Posterior vena cava (tissue), 2 donors: ENCODE measurements around the gene KRTAP10-3. TPM values are rescaled to one million over a fixed set of nuclear protein-coding genes. Genes with fewer than 3 reads are reported as not detected.
A peak's percentile ranks its signal among the peaks of the same experiment; 100 is the strongest.
"Not testable (repeated sequence)": the region's sequence is repeated elsewhere in the genome, so short reads cannot be mapped to it uniquely, and the experiment has no call there.

Experiments used
- DNase-seq: peaks from one replicate; pipeline ENCODE4 v3.0.0-alpha.2; 2020; ENCODE audit warnings: low spot score
- intact Hi-C, 2 donors: fragments of 100-400 bp; cut with DNase I; formaldehyde crosslinking; loops; one replicate each; pipeline versions ENCODE4 v1.14.1 to v1.14.2; 2022 to 2023
- total RNA-seq, 2 donors: library from RNA; stranded (reverse); fragmentation: NEBNext Ultra II Directional; extraction: Animal tissue kit (Norgen Biotek cat#: 25700); gene quantifications; one replicate each; pipeline ENCODE4 v1.2.1, GENCODE V29; 2021
- donor health status: DM: yes; HTN: yes; CAD: no.
- donor health status: DM: yes; HTN: yes; CAD: no.

KRTAP10-3 gene
- total RNA-seq, 2 donors from 2014 or later = not detected

DNA sequence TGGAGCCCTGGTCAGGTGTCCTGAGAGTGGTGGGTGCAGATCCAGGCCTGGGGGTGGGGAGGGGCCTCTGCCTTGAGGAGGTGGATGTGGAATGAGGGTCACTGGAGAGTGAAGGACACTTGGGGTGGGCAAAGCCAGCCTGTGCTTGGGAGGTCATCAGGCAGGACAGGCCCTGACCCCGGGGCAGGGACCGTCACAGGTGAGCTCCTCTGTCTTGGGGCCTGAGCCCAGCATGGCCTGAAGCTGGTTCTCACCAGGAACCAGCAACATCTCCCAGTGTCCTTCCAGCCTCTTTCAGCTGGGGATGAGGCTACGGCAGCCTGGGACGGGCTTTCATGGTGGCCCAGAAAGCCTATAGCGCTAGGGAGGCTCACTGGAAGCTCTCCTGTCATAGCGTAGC is 6.5 kb downstream of the KRTAP10-3 start:
- intact Hi-C loops = no loop called here
- peak; percentile 61 for DNase-seq

DNA sequence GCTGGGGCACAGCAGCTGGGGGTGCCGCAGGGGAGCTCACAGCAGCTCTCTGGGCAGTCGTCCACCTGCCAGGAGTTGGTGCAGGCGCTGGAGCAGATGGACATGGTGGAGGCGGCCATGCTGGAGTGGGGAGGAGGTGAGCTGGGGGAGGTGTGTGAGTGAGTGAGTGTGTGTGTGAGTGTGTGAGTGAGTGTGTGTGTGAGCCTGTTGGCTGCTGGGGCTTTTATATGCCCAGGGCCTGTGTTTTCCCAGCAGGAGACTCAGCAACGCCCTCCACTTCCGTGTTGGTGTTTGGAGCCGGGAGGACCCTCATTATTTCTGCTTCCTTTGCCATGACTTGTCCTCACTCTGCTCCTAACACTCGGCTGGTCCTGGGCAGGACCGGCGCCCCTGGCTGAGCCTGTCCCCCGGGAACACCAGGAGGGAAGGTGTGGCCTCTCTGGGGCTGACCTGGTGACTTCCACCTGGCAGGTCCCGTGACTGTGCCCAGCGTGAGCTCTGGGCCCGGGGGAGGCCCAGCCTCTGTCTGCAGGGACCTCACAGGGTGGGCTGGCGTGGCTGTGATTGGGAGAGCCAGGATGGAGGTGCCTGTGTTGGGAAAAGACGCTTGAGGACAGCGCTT is 7.1 kb downstream of the KRTAP10-3 start, which contains the start of gene KRTAP10-2:
Gene KRTAP10-2 (minus strand): TSS at position 166 of the 622 bp plus-strand sequence. CDS start 47 bp downstream, at position 119.
- intact Hi-C loops = no loop called here
- DNase-seq = peak; percentile 54

DNA sequence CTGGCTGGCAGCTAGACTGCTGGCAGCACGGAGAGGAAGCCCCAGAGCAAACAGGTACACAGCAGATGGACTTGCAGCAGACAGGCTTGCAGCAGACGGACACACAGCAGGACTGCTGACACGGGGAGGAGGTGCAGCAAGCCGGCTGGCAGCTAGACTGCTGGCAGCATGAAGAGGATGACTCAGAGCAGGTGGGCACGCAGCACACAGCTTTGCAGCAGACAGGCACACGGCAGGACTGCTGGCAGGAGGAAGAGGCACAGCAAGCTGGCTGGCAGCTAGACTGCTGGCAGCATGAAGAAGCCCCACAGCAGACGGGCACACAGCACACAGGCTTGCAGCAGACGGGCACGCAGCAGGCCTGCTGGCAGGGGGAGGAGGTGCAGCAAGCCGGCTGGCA is 7.8 kb downstream of the KRTAP10-3 start:
- intact Hi-C loops = no loop called here
- no peak for DNase-seq

DNA sequence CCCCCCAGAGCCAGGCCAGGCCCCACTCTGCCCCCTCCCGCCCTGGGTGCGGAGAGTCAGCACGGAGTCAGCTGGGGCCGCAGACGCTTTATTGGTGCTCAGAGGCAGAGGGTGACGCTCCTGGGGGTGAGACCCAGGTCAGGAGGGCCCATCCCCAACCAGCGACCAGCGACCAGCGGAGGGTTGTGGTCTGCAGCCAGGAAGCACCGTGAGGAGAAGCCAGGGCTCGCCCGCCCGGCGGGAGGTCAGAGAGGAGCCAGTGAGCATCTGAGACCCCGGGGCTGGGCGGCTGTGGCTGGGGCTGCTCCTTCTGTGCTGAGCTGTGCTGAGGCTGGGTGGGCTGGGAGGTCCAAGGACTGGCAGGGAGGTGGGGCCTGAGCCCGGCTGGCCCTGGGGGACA is 8.3 kb downstream of the KRTAP10-3 start:
- intact Hi-C loops = not testable (repeated sequence)
- peak; percentile 75 for DNase-seq

DNA sequence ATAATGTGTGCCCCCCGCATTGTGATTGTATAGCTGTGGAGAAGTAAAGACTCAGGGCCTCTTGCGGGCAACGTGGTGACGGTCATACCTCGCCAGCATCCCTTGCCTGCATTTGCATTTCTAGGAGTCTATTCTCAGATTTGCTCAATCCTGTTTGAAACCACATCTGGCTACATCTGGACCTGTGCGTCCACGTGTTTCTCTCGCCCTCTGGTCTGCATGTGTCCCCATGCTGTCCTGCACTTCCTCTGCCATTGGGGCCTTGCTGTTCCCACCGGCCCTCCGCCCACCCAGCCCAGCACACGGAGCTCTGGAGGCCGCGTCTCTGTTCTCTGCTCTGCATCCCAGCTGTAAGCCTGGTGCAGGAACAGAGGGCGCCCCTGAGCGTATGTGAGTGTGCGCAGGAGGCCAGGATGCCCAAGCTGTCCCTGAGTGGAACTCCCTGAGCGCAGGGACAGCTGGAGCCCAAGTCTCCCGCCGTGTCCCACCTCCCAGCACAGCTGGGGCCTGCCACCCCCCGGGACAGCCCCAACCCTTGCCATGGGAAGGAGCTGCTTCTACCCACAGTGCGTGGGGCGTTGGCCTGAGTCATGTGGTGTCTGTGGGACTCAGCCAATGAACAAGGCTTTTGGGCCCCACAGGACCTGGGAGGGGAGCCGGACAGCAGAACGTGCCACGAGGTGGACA is 8.9 kb downstream of the KRTAP10-3 start:
- no peak for DNase-seq

DNA sequence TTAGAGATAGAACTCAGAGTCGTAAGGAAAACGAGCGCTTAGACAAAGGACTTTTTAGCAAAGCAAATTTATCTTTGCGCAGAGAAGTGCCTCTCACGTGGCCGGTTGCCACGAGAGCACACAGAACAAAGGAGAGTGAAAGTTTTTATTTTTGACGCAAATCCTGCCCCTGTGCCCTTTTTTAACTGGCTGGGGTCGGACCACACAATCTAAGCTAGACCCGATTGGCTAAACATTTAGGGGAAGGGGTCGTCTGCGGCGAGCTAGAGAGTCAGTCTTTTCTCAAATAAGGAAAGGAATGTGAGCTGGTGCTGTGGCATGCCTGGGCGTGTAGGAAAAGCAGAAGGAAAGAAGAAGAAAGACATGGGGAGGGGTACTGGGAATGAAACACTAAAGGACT is 9.7 kb downstream of the KRTAP10-3 start:
- intact Hi-C loops = no loop called here
- DNase-seq = no peak

More for the DNA sequence above, 8.9 kb downstream of the KRTAP10-3 start:
- intact Hi-C loops = no loop called here

DNA sequence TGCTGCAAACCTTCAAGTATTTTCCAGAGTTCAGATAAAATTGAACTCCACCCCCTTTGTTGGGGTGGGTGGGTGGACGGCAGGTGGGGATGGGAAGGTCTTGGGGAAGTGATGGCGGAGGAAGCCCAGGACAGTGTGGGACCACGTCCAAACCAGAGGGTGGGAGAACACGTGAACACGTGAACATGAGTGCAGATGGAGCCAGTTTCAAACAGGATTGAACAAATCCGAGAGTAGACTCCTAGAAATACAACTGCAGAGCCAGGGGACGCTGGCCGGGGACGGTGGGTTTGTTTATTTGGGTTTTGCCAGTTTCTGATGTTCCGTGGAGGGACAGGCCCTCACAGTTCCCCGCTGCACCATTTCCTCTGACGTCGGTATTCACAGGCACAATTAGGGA is 10.2 kb downstream of the KRTAP10-3 start:
- no peak for DNase-seq
- intact Hi-C loops = no loop called here

DNA sequence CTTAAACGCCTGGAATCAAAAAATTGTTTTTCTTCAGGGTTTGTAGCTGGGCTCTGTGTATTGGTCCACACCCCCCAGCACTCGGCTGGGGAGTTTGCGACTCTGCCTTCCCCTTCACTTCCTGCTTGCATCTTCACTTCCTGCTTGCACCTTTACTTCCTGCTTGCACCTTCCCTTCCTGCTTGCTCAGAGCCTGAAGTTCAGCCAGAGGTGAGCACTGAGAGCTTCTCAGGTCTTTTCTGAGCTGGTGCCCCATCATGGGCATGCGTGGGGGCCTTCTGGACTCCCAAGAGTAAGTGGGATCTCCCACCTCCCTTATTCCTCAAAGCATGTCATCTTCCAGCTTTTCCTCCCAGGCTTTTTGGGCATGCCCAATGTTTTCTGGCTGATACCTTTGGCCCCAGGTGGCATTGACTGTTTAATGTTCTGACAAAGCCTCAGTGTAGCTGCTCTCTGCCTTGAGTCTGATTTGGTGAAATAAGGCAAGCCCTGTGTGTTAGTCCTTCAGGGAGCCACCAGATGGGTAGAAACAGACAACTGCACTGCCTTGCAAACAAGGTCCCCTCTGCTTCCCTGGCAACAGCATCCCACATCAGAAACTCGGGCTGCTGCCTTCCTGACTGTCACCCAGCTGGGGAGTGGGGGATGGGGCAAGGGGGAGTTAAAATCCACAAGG is 10.8 kb downstream of the KRTAP10-3 start:
- no peak for DNase-seq
- intact Hi-C loops = no loop called here

DNA sequence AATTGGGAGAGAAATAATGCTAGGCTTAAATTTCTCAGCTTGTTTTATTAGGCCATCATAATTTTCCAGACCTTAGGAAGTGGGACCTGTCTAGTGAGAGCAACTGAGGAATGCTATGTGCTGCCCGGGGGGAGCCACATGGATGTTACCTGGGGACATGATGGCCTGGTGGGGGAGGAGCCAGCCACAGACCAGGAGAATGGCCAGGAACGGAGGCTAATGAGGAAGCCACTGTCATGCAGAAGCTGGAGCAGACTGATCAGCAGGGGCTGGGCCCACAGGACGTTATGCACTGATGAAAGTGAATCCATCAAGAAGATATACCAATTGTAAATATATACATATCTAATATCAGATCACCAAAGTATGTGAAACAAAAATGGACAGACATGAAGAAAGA is 14.0 kb downstream of the KRTAP10-3 start:
- no peak for DNase-seq

DNA sequence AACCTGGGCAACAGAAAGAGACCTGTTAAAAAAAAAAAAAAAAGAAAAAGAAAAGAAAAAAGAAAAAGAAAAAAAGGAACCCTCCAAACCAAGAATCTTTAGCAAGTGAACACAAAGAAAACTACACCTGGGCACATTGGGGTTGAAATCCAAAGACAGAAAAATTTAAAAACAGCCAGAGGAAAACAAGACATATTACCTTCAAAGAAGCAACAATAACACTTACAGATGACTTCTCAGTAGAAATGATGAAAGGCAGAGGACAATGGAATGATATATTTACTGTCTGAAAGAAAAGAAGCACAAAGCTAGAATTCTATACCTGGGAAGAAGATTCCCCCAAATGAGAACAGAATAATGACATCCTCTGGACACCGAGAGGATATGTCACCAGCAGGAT is 15.9 kb downstream of the KRTAP10-3 start:
- DNase-seq = no peak
- intact Hi-C loops = no loop called here

More for the DNA sequence above, 14.0 kb downstream of the KRTAP10-3 start:
- intact Hi-C loops = no loop called here

DNA sequence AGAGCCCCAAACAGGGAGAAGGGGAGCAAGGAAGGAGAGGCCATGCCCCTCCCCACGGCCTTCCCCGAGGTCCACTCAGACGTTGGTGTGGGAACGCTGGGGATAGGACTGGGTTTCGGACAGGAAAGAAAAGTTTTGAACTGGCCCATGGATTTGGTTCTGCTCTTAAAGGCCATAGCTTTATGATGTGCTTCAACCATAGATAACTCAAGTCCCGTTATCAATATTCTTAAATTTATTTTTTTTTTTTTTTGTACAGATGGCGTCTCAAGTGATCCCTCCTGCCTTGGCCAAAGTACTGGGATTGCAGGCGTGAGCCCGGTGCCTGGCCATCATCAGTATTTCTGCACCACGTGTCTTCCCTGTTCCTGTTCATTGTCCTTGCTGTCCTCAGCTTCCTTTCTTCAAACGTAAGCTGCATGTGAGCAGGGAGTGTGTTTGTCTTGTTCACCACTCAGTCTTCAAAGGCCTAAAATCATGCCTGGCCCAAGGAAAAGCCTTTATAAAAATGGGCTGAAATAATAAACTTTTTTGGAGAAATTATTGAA is 17.8 kb downstream of the KRTAP10-3 start:
- DNase-seq = no peak
- intact Hi-C loops = no loop called here

DNA sequence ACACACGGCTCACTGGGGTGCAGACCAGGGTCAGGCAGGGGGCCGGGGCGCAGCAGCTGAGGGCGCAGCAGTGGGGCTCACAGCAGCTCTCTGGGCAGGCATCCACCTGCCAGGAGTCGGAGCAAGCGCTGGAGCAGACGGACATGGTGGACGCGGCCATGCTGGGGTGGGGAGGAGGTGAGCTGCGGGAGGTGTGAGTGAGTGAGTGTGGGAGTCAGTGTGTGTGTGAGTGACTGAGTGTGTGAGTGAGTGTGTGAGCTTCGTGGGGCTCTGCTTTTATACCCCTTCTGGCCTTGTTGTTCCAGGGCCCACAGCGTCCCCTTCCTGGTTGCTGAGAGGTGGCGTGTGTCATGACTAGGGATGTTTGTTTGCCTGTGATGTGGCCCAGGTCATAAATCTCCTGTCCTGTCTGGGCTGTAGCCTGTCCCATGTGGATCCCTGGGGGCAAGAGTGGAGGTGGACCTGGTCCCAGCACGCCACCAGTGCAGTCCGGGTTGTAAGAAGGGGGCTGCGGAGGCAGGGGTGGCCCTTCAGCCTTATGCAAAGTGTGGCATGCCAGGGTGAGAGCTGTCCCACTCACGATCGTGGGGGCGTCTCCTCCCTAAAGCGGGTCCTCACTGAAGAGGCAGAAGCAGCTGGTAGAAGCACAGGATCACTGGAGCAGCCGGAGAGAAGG is 18.5 kb downstream of the KRTAP10-3 start, which contains the start of gene KRTAP10-1:
Gene KRTAP10-1 (minus strand): TSS at position 205 of the 676 bp plus-strand sequence. CDS start 45 bp downstream, at position 160.
- DNase-seq = peak; percentile 78
- intact Hi-C loops = no loop called here

DNA sequence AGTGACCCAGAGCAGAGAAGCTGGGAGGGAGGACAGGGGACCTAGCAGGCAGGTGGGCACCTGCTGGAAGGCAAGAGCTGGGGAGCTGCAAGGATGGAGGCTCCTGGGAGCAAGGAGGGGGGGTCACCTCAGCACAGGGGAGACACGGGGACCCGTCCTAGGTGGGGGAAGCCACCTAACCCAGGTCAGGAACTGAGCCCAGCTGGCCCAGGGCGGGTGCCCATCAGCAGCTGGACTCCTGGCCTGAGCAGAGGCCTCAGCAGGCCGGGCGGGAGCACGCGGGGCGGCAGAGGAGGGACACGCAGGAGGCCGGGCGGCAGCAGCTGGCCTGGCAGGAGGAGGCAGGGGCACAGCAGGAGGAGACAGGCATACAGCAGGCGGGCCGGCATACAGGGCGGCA is 19.5 kb downstream of the KRTAP10-3 start:
- DNase-seq = peak; percentile 44
- intact Hi-C loops = no loop called here

DNA sequence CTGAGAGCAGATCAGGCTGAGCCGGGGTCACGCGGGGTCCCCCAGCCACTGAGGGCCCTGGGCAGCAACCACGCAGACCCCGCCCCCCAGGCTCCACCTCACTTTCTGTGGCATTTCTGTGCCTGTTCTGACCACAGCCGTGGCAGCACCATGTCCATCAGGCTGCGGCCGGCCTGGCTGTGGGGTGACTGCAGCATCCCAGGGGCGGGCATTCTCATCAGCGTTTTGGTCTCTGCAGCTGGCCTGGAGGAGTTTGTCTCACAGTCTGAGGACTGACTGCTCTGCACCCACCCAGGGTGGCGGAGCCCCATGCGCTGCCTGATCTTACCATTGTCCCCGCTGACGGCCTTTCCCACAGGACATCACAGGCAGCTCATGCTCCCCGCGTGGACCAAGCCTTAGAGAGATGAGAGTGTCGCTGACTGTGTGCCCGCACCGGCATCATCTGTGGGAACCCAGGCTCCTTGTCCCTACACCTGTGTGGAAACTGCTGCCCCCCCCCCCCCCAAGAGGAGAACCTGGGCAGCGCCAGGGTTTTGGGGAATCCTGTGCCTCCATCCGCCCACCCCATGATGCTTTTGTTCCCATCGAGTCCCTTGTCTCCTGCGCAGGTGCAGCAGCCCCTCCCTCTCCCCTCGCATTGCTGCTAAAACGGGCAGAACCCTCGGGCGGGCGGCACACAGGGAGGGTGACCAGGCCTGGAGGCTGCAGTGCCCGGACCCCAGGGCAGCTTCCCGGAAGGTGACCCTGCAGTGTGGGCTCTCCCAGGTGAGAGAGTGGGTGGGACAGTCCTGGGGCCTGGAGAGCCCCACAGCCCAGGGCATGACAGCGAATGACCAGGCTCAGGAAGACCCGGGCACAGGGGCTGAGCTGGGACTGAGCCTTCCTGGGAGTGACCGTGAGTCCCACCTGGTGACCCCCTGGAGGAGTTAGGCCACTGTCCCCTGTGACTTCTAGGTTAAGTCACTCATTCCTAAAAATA is 20.4 kb downstream of the KRTAP10-3 start:
- intact Hi-C loops = loop anchor here in 1 of 2 donors (1.0 kb wide), 1 partner anchor 22 kb away; no protein-coding TSS in a partner anchor
- DNase-seq = peak; percentile 67

DNA sequence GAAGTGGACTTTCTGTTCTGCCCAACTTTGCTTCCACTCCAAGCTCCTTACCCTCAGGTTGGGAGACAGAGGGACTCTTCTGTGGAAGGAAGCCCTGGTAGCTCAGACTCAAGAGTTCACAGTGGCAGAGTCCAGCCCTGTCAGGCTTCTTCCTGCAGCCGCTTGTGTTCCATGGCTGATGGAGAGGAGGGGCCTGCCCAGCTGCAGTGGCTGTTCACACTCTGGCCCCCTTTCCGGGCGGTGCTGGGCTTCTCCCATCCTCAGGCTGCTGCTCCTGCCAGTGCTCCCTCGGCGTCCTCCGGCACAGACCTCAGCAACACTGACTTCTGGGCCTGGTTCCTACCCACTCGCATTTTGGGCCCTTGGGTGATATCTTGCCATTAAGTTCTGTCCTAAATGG is 22.6 kb downstream of the KRTAP10-3 start:
- DNase-seq = peak; percentile 78
- intact Hi-C loops = no loop called here

DNA sequence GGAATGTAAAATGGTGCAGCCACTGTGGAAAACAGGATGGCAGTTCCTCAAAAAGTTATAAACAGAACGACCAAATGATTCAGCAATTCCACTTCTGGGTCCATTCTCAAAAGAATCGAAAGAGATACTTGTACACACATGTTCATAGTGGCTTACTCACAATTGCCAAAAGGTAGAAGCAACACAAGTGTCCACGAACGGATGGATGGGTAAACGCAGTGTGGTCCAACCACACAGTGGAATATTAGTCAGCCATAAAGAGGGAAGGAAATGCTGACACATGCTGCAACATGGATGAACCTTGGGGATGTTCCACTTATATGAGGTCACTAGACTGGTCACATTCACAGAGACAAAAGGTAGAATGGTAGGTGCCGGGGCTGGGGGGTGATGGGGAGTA is 23.9 kb downstream of the KRTAP10-3 start:
- no peak for DNase-seq
- intact Hi-C loops = no loop called here

DNA sequence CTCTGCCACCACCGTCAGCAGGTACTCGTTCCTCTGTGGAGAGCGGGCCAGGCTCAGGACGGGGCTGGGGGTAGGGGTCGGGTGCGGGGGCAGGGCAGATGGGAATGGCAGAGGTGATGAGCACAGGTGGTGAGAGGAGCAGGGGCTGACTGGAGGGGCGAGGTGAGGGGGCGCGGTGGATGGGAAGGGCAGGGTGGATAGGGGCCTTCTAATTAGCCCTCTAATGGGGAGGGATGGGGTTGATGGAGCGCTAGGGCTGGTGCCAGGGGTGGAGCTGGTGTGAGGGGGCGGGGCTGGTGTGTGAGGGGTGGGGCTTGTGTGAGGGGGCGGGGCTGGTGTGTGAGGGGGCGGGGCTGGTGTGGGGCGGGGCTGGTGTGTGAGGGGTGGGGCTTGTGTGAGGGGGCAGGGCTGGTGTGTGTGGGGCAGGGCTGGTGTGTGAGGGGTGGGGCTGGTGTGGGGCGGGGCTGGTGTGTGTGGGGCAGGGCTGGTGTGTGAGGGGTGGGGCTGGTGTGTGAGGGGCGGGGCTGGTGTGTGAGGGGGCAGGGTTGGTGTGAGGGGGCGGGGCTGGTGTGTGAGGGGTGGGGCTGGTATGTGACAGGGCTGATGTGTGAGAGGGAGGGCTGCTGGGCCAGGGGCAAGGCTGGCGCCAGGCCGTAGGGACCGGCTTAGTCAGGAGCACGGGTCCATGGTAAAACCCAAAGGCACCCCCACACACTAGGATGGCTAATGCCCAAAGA is 24.5 kb downstream of the KRTAP10-3 start:
- no peak for DNase-seq
- intact Hi-C loops = no loop called here
